CD4-positive, alpha-beta T cell (primary cell): ENCODE data around the gene BPIFB6. TPM values are rescaled to one million over a fixed set of nuclear protein-coding genes. Genes with fewer than 3 reads are reported as not detected.

Source experiments
- ATAC-seq: fragments of 200-7000 bp; cut with Tn5 transposase; one replicate; pipeline ENCODE4 v1.10.0; 2022; ENCODE audit warnings: mild to moderate bottlenecking; ENCODE audit not compliant: poor library complexity
- CTCF ChIA-PET: fragments of 350-600 bp; sonication (Branson Sonifier 250); formaldehyde crosslinking; loops from one replicate; lab custom pipeline; 2021; ENCODE audit warnings: antibody characterized with exemption, inconsistent platforms; lab: Charles Lee
- POLR2A ChIA-PET: fragments of 350-600 bp; sonication (Branson Sonifier 250); formaldehyde crosslinking; loops from one replicate; lab custom pipeline; 2021; ENCODE audit warnings: antibody characterized with exemption, inconsistent platforms; lab: Charles Lee
- DNase-seq, 14 experiments: peaks; one replicate each; pipeline ENCODE4 v3.0.0-alpha.2; 2013 to 2020; ENCODE audit warnings: mixed read lengths in 2 of 14
- H3K27ac ChIP-seq, 2 donors: one replicate each; pipeline versions ENCODE4 v1.5.1 to v1.7.0; 2013; ENCODE audit warnings: low read length in 2 of 2, low read depth in 1 of 2, mild to moderate bottlenecking in 1 of 2
- H3K27me3 ChIP-seq, 2 experiments: 1 replicate in 1 of 2; 2 replicates in 1 of 2; pipeline versions ENCODE4 v1.6.1 to v1.7.0; 2013; ENCODE audit warnings: low read length in 2 of 2, control low read depth in 1 of 2, mild to moderate bottlenecking in 1 of 2, moderate library complexity in 1 of 2; ENCODE audit not compliant: insufficient read depth in 2 of 2, control insufficient read depth in 1 of 2
- H3K36me3 ChIP-seq: one replicate; pipeline ENCODE4 v1.6.1; 2013; ENCODE audit warnings: low read length, control low read depth; ENCODE audit not compliant: insufficient read depth
- H3K4me1 ChIP-seq: one replicate; pipeline ENCODE4 v1.6.1; 2013; ENCODE audit warnings: low read length, control low read depth; ENCODE audit not compliant: insufficient read depth
- H3K4me3 ChIP-seq: one replicate; pipeline ENCODE4 v1.5.1; 2013; ENCODE audit warnings: mild to moderate bottlenecking, low read length, moderate library complexity
- H3K9me3 ChIP-seq, 2 experiments: 1 replicate in 1 of 2; 2 replicates in 1 of 2; pipeline versions ENCODE4 v1.6.1 to v1.7.0; 2013; ENCODE audit warnings: low read length in 2 of 2, mild to moderate bottlenecking in 2 of 2, control low read depth in 1 of 2, moderate library complexity in 1 of 2; ENCODE audit not compliant: control insufficient read depth in 1 of 2, insufficient read depth in 1 of 2
- H3K27ac Mint-ChIP-seq: one replicate; pipeline ENCODE4 v1.8.0; 2020; ENCODE audit warnings: mixed read lengths
- H3K27me3 Mint-ChIP-seq: one replicate; pipeline ENCODE4 v1.8.0; 2021; ENCODE audit warnings: mixed read lengths
- H3K36me3 Mint-ChIP-seq: one replicate; pipeline ENCODE4 v1.8.0; 2021; ENCODE audit warnings: low read depth, mixed read lengths
- H3K4me1 Mint-ChIP-seq: one replicate; pipeline ENCODE4 v1.8.0; 2021; ENCODE audit warnings: low read depth, mixed read lengths
- H3K4me3 Mint-ChIP-seq: one replicate; pipeline ENCODE4 v1.8.0; 2020; ENCODE audit warnings: mild to moderate bottlenecking, mixed read lengths
- H3K9me3 Mint-ChIP-seq: one replicate; pipeline ENCODE4 v1.8.0; 2020; ENCODE audit warnings: mixed read lengths
- intact Hi-C, 2 experiments: fragments of 100-400 bp; cut with DNase I in 1 of 2; cut with micrococcal nuclease in 1 of 2; formaldehyde crosslinking; loops; one replicate each; pipeline versions ENCODE4 v1.15.1 to v1.9.0; 2023 to 2025; cut with DNase I, micrococcal nuclease
- total RNA-seq, 174 experiments: library from RNA in 2 of 174; stranded (reverse) in 2 of 174; gene quantifications; one replicate each; pipeline ENCODE4 v1.2.3 and lab custom pipeline; 2021 to 2026
- TF ChIP-seq, protein P1 (sequence below): fragments of 200-600 bp; IDR thresholded peaks from one replicate; pipeline ENCODE4 v1.8.0; 2022; ENCODE audit warnings: antibody characterized with exemption, mild to moderate bottlenecking

The BPIFB6 gene
- total RNA-seq, 2 experiments from 2014 or later: not detected

DNA sequence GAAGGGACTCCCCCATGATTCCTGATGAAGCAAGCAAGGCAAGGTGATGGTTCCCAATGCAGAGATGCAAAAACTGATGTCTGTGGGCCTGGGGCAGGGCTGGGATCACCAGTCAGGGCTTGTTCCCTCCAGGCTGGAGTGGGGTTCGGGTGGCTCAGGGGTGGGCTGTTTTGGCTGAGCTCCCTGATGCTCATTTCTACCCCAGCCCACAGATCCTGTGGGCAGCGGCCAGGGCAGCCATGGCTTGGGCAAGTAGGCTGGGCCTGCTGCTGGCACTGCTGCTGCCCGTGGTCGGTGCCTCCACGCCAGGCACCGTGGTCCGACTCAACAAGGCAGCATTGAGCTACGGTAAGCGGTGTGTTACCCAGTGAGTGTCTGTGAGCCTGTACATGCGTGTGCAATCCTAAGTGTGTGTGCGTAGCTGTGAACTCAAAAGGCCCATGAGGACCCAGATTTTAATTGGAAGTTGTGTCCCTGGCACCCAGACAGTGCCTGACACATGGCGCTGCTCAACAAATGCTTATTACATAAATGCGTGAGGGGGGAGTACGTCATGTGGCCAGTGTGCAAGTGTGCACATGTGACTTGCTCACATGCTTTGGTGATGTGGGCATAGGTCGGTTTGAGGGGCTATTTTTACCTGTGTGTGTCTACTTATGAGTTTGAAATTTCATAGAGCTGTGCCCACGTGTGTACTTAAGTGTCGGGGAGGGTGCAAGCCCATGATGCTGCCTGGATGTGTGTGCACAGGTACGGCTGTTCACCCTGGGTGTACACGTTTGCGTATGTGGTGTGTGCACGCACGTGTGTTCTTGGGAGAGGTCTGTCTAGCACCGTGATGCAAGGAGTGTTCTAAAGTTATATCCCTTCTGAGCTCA, 22.9 kb upstream of the BPIFB6 start:
- ATAC-seq (no peak), DNase-seq (no peak)
- H3K27ac ChIP-seq: no peak overlapping the region
- no peak overlapping the region for H3K27ac Mint-ChIP-seq
- H3K36me3 ChIP-seq: no peaks in the 10 kb centered on the region
- intact Hi-C loops: loop anchor here in 1 of 2 experiments (5.0 kb wide), 1 partner anchor 41 kb away; no protein-coding TSS in a partner anchor
- ChIA-PET POLR2A (no interaction called here), CTCF (no interaction called here)
- no peaks in the 10 kb centered on the region for H3K27me3 Mint-ChIP-seq
- H3K4me1 Mint-ChIP-seq: peaks cover 16% of the 10 kb centered on the region
- H3K9me3 ChIP-seq: peaks cover 0 to 13% of the 10 kb centered on the region in 2 experiments
- H3K4me3 ChIP-seq: no peak overlapping the region
- TF ChIP-seq, protein P1, sequence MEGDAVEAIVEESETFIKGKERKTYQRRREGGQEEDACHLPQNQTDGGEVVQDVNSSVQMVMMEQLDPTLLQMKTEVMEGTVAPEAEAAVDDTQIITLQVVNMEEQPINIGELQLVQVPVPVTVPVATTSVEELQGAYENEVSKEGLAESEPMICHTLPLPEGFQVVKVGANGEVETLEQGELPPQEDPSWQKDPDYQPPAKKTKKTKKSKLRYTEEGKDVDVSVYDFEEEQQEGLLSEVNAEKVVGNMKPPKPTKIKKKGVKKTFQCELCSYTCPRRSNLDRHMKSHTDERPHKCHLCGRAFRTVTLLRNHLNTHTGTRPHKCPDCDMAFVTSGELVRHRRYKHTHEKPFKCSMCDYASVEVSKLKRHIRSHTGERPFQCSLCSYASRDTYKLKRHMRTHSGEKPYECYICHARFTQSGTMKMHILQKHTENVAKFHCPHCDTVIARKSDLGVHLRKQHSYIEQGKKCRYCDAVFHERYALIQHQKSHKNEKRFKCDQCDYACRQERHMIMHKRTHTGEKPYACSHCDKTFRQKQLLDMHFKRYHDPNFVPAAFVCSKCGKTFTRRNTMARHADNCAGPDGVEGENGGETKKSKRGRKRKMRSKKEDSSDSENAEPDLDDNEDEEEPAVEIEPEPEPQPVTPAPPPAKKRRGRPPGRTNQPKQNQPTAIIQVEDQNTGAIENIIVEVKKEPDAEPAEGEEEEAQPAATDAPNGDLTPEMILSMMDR: no peak
- H3K4me1 ChIP-seq: peaks cover 18% of the 10 kb centered on the region
- H3K9me3 Mint-ChIP-seq: peaks cover 2% of the 10 kb centered on the region
- no peak overlapping the region for H3K4me3 Mint-ChIP-seq
- H3K27me3 ChIP-seq: no peaks in the 10 kb centered on the region
- H3K36me3 Mint-ChIP-seq: no peaks in the 10 kb centered on the region

DNA sequence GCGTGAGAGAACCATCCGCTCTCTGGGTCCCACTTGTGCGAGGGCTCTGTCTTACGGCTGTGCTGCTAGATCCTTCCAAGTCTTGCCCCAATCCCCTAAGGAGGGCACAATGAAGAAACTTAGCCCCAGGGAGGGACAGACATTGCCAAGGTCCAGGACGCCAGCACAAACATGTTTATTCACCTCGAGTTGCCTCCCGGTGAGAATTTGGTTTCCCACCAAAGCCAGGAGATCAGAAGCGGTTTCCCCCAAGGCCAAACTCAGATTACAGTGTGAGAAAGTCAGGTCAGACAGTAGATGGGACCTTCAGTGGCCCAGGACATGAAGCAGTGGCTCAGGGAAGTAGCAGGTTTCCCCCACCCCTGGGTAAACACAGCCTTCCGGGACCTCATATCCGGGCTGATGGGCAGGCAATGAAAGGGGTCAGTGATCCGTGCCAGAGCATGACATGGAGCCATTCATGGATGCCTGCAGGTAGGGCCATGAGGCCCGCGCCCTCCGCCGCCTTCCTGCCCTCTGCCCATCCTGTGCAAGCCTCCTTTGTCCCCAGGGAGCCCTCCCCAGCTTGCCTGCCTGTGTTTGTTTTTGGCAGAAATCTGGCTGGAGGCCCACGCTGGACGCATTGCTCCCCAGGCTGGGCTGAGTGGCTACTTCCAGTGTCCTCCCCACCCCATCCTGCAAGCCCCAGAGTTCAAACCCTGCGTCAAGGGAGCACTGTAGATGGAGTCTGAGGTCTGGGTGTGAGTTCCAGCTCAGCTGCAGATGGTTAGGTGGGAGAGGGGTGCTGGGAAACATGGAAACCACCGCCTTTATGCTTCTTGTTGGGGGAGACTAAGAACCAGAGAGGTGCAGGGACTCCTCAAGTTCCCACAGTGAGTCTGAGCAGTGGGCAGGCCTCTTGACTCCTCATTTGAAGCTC, 22.0 kb upstream of the BPIFB6 start:
- Mint-ChIP-seq H3K27ac (no peak overlapping the region), H3K36me3 (no peaks in the 10 kb centered on the region), H3K4me1 (peaks cover 11% of the 10 kb centered on the region), H3K9me3 (peaks cover 2% of the 10 kb centered on the region), H3K27me3 (no peaks in the 10 kb centered on the region), H3K4me3 (no peak overlapping the region)
- POLR2A ChIA-PET: no interaction called here
- intact Hi-C loops: loop anchor here in 1 of 2 experiments (5.0 kb wide), 1 partner anchor 42 kb away; no protein-coding TSS in a partner anchor
- Histone ChIP-seq H3K27ac (no peak overlapping the region), H3K9me3 (peaks cover 0 to 13% of the 10 kb centered on the region in 2 experiments), H3K36me3 (no peaks in the 10 kb centered on the region), H3K27me3 (no peaks in the 10 kb centered on the region), H3K4me1 (peaks cover 10% of the 10 kb centered on the region), H3K4me3 (no peak overlapping the region)
- ATAC-seq (no peak), DNase-seq (no peak)
- TF ChIP-seq, protein P1: no peak
- CTCF ChIA-PET: no interaction called here

DNA sequence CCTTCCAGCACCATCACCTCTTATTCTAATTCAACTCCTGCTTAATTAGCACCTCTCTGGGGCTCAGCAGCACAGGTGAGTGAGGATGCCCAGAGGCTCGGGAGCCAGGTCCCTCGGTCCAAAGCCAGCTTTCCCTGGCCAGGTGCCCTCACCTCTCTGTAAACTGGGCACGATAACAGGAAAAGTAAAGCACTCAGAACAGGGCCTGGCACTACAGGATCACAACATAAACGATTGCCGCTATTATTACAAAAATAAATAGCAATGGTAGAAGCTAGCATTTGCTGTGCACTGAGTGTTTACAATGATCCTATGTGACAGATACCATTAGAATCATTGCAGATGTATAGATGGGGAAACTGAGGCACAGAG, 21.3 kb upstream of the BPIFB6 start:
- no peak overlapping the region for H3K4me3 ChIP-seq
- H3K9me3 ChIP-seq: peaks cover 0 to 8% of the 10 kb centered on the region in 2 experiments
- H3K27me3 Mint-ChIP-seq: no peaks in the 10 kb centered on the region
- ChIA-PET CTCF (no interaction called here), POLR2A (no interaction called here)
- peaks cover 5% of the 10 kb centered on the region for H3K4me1 Mint-ChIP-seq
- TF ChIP-seq, protein P1: no peak
- intact Hi-C loops: no loop called here
- DNase-seq (no peak), ATAC-seq (no peak)
- H3K27ac ChIP-seq: no peak overlapping the region
- H3K4me3 Mint-ChIP-seq: no peak overlapping the region
- no peaks in the 10 kb centered on the region for H3K36me3 ChIP-seq
- H3K27ac Mint-ChIP-seq: no peak overlapping the region
- H3K27me3 ChIP-seq: no peaks in the 10 kb centered on the region
- H3K36me3 Mint-ChIP-seq: no peaks in the 10 kb centered on the region
- H3K9me3 Mint-ChIP-seq: peaks cover 2% of the 10 kb centered on the region
- peaks cover 4% of the 10 kb centered on the region for H3K4me1 ChIP-seq
